Effector memory CD4-positive, alpha-beta T cell (primary cell): Measurements from ENCODE around the gene LCN6.

Experiments
- DNase-seq, 3 donors: peaks; one replicate each; pipeline ENCODE4 v3.0.0-alpha.2; 2020
- H3K27ac ChIP-seq: 2 replicates; pipeline ENCODE4 v1.7.0; 2013; ENCODE audit warnings: mild to moderate bottlenecking, low read length, moderate library complexity; ENCODE audit not compliant: insufficient read depth, poor library complexity, severe bottlenecking
- H3K27me3 ChIP-seq: replicated peaks from 2 replicates; pipeline ENCODE4 v1.7.0; 2013; ENCODE audit warnings: mild to moderate bottlenecking, low read length; ENCODE audit not compliant: insufficient read depth, control insufficient read depth, poor library complexity, severe bottlenecking
- H3K36me3 ChIP-seq: 2 replicates; pipeline ENCODE4 v1.7.0; 2013; ENCODE audit warnings: mild to moderate bottlenecking, low read length, moderate library complexity; ENCODE audit not compliant: control insufficient read depth, insufficient read depth
- H3K4me1 ChIP-seq: 2 replicates; pipeline ENCODE4 v1.7.0; 2013; ENCODE audit warnings: low read length, mild to moderate bottlenecking; ENCODE audit not compliant: control insufficient read depth, insufficient read depth, poor library complexity, severe bottlenecking
- H3K4me3 ChIP-seq: 2 replicates; pipeline ENCODE4 v1.7.0; 2013; ENCODE audit warnings: low read length, low read depth, mild to moderate bottlenecking; ENCODE audit not compliant: insufficient read depth, poor library complexity, severe bottlenecking
- H3K9me3 ChIP-seq: 2 replicates; pipeline ENCODE4 v1.7.0; 2013; ENCODE audit warnings: mild to moderate bottlenecking, low read length, moderate library complexity; ENCODE audit not compliant: control insufficient read depth

Gene LCN6

DNA sequence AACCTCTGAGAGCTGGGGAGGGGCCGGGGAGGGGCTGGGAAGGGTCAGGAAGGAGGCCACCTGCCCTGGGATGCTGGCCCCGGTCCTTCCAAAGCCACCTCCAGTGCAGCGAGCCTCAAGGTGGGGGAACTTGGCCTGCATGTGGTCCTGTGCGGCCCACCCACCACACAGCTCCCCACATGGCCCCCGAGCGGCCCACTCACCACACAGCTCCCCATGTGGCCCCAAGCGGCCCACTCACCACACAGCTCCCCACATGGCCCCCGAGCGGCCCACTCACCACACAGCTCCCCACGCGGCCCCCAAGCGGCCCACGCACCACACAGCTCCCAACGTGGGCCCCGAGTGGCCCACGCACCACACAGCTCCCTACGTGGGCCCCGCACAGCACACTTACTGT lies 3.6 kb downstream of the LCN6 start:
- Histone ChIP-seq H3K27ac (no peak overlapping the region), H3K9me3 (no peaks in the 10 kb centered on the region), H3K36me3 (no peaks in the 10 kb centered on the region), H3K4me1 (peaks cover 9% of the 10 kb centered on the region), H3K27me3 (peaks cover 21% of the 10 kb centered on the region), H3K4me3 (no peak overlapping the region)
- DNase-seq, result no peak

DNA sequence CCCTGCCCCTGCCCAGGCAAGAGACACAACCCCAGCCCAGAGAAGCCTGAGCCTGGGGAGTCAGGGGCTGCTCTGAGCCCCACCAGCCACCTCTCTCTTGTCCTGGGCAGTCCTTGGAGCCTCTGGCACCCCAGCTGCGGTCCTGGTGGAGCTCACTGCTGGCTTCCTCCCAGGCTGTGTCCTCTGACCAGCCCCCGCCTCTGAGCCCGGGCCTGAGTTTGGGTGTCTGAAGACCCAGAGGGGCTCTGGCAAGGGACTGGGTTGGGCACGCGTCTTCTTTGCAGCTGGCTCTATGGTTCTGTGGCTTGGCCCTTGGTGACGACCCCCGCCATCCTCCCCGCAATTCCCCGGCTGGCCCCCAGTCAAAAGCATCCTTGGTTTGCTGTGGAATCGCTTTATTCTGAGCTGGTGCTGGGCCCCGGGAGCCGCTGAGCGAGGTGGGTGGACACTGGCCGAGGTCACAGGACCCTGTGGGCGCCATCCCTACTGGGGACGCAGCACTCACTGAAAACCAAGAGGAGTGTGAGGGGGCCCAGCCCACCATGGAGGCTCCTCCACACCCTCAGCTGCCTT lies 4.6 kb downstream of the LCN6 start:
- H3K4me3 ChIP-seq, result no peak overlapping the region
- DNase-seq, result no peak
- peaks cover 21% of the 10 kb centered on the region for H3K27me3 ChIP-seq
- no peaks in the 10 kb centered on the region for H3K9me3 ChIP-seq
- no peak overlapping the region for H3K27ac ChIP-seq
- H3K4me1 ChIP-seq, result peaks cover 9% of the 10 kb centered on the region
- H3K36me3 ChIP-seq, result no peaks in the 10 kb centered on the region

DNA sequence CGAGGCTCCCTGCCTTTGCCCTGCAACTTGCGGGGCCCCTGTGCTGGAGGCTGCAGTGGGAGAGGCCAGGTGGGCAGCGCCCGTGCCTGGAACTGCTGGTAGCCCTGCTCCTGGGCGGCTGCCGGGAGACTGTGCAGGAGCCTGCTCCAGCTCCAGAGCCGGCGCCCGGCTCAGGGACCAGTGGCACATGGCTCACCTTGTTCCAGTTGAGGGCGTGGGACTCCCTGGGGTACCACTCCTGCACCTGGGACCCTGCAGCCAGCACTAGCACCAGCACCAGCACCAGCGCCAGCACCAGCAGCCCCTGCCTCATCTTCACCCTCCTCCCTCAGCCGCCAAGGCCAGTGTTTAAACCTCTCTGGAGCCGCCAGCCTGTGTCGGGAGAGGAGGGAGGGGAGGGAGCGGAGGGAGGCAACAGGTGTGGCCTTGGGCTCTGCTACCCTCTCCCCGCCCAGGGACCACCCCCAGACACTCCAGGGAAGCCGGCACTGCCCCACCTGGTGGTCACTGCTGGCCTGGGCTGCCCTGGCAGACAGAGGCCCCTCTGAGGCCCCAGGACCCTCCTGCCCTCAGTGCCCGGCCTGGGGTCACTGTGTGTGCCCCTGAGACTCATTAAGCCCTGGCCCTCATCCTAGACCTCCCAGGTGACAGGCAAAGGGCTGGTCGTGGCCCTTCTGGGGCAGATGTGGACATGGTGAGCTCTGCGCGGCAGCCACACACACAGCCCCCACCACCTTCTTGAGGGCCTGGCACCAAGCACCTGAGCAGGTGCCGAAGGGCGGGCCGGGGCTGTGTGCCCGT lies 5.5 kb downstream of the LCN6 start, which contains the start of gene LCN10:
Gene LCN10 (minus strand): TSS at position 350 of the 801 bp plus-strand sequence. CDS start 37 bp downstream, at position 313.
- Histone ChIP-seq H3K27ac (no peak within 1 kb of the TSS), H3K9me3 (no peaks in the 10 kb centered on the region), H3K27me3 (peaks cover 21% of the 10 kb centered on the region), H3K4me3 (peak within 1 kb of the TSS; percentile 37), H3K4me1 (peaks cover 9% of the 10 kb centered on the region), H3K36me3 (no peaks in the 10 kb centered on the region)
- DNase-seq, result no peak

DNA sequence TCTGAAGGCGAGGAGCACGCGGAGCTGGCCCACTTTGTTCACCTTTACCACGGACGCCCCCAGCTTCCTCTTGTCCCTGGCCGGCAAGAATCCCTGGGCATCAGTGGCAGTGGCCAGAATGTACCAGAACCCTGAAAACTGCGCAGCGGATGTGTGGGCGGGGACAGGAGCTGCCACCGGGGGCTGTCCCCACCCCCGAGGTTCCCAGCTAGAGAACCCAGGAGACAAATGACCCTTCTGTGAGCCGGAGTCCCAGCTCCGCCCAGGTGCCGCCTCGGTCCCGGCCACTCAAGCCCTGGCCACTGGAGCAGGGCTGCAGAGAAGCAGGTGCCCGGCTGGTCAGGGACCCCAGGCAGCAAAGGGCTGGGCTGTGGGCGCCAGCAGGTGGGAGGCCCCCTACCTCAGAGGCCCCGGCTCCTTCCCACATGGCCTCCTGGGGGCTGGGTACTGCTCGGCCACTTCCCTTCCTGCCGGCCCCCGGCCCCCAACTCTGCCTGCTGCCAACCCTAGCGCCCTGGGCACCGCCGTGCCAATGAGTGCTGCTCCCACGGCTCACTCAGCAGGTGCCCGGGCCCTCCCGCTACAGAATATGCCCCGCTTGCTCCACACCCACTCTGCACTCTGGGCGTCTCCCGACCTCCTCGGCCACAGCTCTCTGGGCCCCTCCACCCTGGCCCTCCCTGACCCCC lies 6.3 kb downstream of the LCN6 start:
- DNase-seq, result no peak
- Histone ChIP-seq H3K27ac (no peak overlapping the region), H3K4me3 (peak overlapping the region; percentile 37), H3K27me3 (peaks cover 21% of the 10 kb centered on the region), H3K36me3 (no peaks in the 10 kb centered on the region), H3K4me1 (peaks cover 9% of the 10 kb centered on the region), H3K9me3 (no peaks in the 10 kb centered on the region)

DNA sequence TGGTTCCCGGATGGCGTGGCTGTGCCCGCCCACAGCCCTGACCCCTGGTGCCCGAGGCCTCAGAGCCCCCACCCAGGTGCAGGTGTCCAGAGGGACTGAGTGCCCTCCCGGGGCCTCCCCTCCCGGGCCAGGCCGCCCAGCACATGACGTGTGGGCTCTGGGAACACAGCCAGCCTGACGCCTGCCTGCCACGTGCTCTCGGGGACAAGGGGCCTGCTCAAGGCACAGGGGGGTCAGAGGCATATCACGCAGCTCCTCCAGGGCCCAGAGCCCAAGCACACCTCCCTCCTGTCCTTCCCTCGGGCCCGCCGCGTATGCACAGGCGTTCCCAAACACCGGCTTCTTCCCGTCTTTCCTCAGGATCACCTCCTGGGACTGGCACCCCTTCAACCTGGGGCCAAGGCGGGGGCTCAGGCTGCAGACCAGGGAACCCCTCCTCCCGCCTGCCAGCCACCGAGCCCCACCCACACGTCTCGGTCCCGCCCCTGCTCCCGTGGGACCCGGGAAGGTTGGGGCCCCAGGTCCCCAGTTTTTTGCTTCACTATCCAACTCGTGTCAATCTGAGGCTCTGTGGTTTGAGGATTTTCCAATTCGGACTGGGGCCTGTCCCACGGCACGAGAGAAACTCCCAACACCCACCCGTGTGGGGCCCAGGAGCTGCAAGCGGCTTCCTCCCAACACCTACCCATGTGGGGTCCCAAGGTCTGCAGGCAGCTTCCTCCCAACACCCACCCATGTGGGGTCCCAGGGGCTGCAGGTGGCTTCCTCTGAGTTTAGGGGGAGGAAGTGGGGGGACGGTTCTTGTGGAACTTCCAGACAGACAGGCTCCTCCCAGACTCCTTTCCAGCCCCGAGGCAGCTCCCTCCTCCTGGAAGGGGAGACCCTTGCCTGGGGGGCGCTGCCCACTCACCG lies 7.1 kb downstream of the LCN6 start:
- H3K4me3 ChIP-seq, result peak overlapping the region; percentile 37

DNA sequence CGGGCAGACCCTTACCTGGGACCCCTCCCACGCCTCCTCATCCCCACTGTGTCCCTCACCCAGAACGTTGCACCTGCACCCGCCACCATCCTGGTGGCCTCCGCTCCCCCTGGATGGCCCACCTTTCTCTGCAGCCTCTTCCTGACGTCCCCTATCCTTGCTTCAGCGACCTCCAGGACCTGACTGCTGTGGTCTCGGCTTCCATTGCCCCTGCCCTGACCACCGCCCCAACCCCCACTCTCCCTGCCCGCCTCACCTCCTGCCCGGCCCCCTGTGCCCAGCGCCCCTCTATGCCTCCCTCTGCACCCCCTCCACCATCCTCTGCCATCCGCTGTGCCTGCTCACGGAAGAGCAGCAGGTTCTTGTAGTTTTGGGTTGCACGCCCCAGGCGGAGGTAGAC lies 7.8 kb downstream of the LCN6 start:
- no peak overlapping the region for H3K27ac ChIP-seq
- no peak for DNase-seq
- peaks cover 9% of the 10 kb centered on the region for H3K4me1 ChIP-seq
- no peaks in the 10 kb centered on the region for H3K9me3 ChIP-seq
- H3K36me3 ChIP-seq, result no peaks in the 10 kb centered on the region
- no peak overlapping the region for H3K4me3 ChIP-seq
- H3K27me3 ChIP-seq, result peaks cover 21% of the 10 kb centered on the region

More for the DNA sequence above, 7.1 kb downstream of the LCN6 start:
- Histone ChIP-seq H3K4me1 (peaks cover 9% of the 10 kb centered on the region), H3K27me3 (peaks cover 21% of the 10 kb centered on the region), H3K27ac (no peak overlapping the region), H3K36me3 (no peaks in the 10 kb centered on the region), H3K9me3 (no peaks in the 10 kb centered on the region)
- no peak for DNase-seq

DNA sequence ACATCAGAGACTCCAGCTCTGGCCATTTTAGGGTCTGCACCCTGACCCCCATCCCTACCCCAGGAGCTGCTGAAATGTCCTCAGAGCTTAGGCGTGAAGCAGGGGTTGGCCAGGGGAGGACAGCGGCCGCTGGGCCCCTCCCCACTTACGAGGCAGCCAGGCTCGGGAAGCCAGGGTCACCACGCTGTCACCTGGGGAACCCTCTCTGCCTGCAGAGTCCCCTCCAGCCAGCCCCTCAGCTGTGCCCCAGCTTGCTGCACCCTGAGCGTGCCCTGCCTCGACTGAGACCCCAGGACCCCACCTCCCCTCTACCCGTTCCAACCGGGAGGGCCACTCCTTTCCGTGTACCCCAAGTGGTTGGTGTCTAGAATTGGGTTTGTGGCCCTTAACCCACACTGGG lies 8.3 kb downstream of the LCN6 start:
- H3K9me3 ChIP-seq, result no peaks in the 10 kb centered on the region
- H3K4me1 ChIP-seq, result peaks cover 9% of the 10 kb centered on the region
- no peaks in the 10 kb centered on the region for H3K36me3 ChIP-seq
- H3K27ac ChIP-seq, result no peak overlapping the region
- peaks cover 21% of the 10 kb centered on the region for H3K27me3 ChIP-seq
- H3K4me3 ChIP-seq, result no peak overlapping the region
- no peak for DNase-seq

DNA sequence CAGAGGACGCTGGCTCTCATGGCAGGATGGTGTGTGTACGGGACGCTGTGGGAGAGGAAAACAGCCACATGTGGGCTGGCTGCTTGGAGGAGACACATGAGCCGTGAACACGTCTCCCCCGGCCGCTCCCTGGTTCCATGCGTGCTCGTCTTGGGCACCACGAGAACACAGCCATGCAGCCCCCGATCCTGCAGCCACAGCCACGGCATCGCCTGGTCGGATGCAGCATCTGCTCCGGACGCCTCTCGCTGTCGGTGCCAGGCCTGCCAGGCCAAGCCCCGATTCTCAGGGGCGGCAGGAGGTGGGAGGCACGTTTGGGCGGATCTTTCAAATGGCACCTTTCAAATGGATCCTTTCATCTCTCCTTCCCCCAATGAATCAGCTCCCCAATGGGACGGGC lies 8.8 kb downstream of the LCN6 start:
- Histone ChIP-seq H3K9me3 (no peaks in the 10 kb centered on the region), H3K36me3 (no peaks in the 10 kb centered on the region), H3K4me3 (no peak overlapping the region), H3K27me3 (peaks cover 21% of the 10 kb centered on the region), H3K4me1 (peaks cover 9% of the 10 kb centered on the region), H3K27ac (no peak overlapping the region)
- DNase-seq, result no peak

DNA sequence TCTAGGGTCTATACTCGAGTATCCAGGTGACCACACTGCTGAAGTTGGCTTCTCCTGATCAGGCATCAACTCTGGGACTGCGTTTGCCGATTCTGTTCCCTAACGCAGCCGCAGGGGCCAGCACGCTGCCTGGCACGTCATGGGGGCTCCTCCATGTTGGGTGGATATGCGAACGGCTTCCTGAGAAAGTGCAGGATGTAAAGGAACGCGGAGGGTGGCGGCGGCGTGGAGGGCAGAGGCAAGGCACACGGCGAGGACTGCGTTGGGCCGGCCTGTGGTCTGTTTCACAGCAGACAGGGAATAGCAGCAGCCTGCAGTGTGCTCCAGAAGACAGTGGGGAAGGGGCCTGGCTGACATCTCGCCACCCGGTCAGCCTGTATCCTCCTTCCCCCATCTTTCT lies 9.4 kb downstream of the LCN6 start:
- peaks cover 21% of the 10 kb centered on the region for H3K27me3 ChIP-seq
- no peaks in the 10 kb centered on the region for H3K9me3 ChIP-seq
- peaks cover 9% of the 10 kb centered on the region for H3K4me1 ChIP-seq
- no peak overlapping the region for H3K27ac ChIP-seq
- no peaks in the 10 kb centered on the region for H3K36me3 ChIP-seq
- no peak overlapping the region for H3K4me3 ChIP-seq
- DNase-seq, result no peak
